NB4 (cell line): ENCODE measurements around the gene FAM53A.

Source experiments
- DNase-seq: peaks from one replicate; pipeline ENCODE4 v3.0.0; 2010; ENCODE audit warnings: low read depth
- H3K4me3 ChIP-seq: one replicate; pipeline ENCODE4 v1.5.1; 2011; ENCODE audit warnings: mild to moderate bottlenecking, low read depth, low read length, moderate library complexity
- CTCF ChIP-seq: IDR thresholded peaks from one replicate; pipeline ENCODE4 v1.5.1; 2012; ENCODE audit warnings: low read depth, low read length
- MAX ChIP-seq: IDR thresholded peaks from 2 replicates; pipeline ENCODE4 v1.6.1; 2011; ENCODE audit warnings: low read depth, low read length
- MYC ChIP-seq: IDR thresholded peaks from 2 replicates; pipeline ENCODE4 v1.6.1; 2011; ENCODE audit warnings: low read depth, low read length
- POLR2A ChIP-seq: IDR thresholded peaks from 2 replicates; pipeline ENCODE4 v1.6.1; 2011; ENCODE audit warnings: mild to moderate bottlenecking; ENCODE audit not compliant: insufficient read length; ENCODE audit errors: extremely low read depth

Gene FAM53A

DNA sequence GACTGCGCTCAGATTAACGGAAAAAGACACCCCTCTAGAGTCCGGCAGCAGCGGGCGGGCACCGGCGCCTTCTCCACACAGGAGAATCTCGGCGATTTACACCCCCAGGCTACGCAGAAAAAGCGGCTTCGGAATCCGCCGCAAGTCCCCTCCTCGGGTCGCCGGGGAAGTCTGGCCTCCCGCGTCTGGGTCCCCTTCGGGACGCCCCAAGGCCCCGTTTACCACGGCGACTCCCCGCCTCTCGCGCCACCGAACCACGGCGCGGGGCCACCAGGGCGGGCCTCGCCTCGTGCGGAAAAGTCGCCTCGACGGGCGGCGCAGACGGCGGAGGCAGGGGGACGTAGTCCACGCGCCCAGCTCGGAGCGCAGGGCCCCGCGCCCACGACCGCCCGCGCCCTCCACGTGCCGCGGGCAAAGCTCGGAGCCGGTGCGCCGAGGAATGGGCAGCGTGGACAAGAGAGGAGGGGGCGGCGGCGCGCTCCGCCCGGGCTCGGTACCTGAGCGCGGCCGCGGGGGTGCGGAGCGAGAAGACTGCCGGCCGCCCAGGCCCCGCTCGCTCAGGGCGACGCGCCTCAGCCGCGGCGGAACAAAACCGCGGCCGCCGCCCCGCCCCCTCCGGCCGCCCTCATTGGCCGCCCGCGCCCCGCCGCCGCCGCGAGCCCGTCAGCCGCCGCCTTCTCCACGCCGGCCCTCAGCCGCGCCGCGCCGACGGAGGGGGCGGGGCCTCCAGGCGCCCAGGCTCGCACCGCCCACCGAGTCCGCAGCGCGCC lies at the start of gene FAM53A:
FAM53A (minus strand) TSS at position 578 of the 770 bp plus-strand sequence. CDS start 15,572 bp downstream, outside the sequence.
- peak; percentile 66 for TF ChIP-seq MYC
- peak; percentile 43 for TF ChIP-seq MAX
- TF ChIP-seq CTCF = no peak
- peak; percentile 60 for TF ChIP-seq POLR2A
- peak within 1 kb of the TSS; percentile 13 for H3K4me3 ChIP-seq
- DNase-seq = peak; percentile 91

GRCh38 chr4:1732911-1733310 lies 48.8 kb upstream of the FAM53A start:
- no peak overlapping the region for H3K4me3 ChIP-seq
- TF ChIP-seq POLR2A = no peak
- no peak for TF ChIP-seq MAX
- TF ChIP-seq CTCF = no peak
- no peak for TF ChIP-seq MYC
- no peak for DNase-seq

DNA sequence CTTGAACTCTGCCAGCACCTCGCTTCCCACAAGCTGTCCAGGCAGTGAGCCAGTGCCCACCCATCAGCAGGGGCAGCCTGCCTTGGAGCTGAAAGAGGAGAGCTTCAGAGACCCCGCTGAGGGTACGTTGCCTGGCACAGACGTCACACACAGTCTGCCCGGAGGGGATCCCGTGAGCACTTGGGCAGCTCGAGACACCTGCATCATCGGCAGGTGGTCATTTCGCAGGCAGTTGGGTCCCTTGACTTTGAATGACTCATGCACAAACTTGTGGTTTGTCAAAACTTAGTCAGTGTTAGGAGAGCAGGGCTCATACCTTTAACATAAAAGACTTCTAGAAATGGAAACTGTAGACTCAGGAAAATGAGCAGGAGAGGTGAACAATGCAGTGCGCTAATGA lies 47.1 kb upstream of the FAM53A start:
- no peak for TF ChIP-seq CTCF
- no peak for TF ChIP-seq MYC
- no peak for TF ChIP-seq POLR2A
- TF ChIP-seq MAX = no peak
- H3K4me3 ChIP-seq = no peak overlapping the region
- no peak for DNase-seq

DNA sequence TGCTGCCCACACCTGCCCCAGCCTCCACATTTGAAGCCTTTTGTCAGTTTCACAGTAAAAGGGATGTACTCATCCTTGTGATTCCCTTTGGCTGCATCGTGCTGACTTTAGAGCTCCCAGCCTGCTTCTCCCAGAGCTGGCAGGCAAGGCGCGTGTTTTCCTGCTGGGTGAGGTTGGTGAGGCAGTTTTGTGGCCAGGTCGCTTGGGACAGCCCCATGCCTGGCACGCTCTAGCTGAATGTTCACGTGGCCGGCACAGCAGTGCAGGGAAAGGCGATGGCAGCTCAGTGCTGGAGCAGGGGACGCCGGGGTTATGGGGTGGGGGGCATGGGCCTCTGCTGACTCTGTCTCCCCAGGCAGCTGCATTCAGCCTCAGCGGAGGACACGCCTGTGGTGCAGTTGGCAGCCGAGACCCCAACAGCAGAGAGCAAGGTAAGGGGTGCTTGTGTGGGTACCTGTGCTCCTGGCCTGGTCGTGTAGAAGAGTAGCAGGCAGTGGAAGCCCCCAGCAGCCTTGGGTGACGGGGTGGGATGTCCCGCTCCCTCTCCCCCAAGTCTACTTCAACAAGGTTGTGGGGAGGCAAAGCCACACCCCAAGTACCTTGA lies 46.5 kb upstream of the FAM53A start:
- no peak for DNase-seq
- TF ChIP-seq MYC = no peak
- TF ChIP-seq CTCF = no peak
- TF ChIP-seq MAX = no peak
- TF ChIP-seq POLR2A = no peak
- no peak overlapping the region for H3K4me3 ChIP-seq

GRCh38 chr4:1728061-1728980 lies 44.2 kb upstream of the FAM53A start:
- TF ChIP-seq MYC (no peak), CTCF (no peak), MAX (no peak), POLR2A (no peak)
- no peak for DNase-seq
- no peak overlapping the region for H3K4me3 ChIP-seq
